Measurements from ENCODE around the gene L3MBTL3.
"Not testable (repeated sequence)": the region's sequence is repeated elsewhere in the genome, so short reads cannot be mapped to it uniquely, and the experiment has no call there.

Gene L3MBTL3

DNA sequence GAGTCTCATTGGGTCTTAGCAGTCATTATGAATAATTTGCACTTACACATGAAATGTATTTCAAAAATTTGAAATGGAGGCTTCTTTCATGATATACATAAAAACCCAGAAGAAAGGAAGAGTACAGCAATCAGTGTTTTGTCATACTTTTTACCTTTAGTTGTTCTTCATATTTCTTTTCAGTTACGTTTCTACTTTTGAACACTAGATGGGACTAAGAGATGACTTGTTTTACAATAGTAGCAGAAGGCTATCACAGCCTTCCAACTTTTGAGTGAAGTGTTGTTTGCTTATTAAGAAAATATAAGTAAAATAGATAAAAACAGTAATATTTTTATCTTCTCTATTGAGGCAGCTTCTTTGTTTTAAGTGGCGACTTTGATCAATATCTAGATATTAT is 58.1 kb downstream of the L3MBTL3 start:
- DNase-seq (ENCODE audit: low spot score), result no peak

DNA sequence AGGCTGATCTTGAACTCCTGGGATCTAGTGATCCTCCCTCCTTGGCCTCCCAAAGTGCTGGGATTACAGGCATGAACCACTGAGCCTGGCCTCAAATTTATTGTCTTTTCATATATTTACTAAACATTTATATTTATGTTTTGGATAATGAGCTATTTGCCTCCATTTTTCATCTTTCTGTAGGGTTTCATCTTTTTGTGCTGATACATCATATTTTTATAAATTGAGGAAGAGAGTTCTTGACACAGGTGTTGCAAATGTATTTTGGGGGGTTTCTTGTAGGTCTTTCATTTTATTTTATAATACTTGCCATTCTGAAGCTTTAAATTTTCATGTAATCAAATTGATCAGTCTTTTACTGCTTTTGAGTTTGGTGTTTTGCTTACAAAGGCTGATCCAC is 72.4 kb downstream of the L3MBTL3 start:
- DNase-seq (ENCODE audit: low spot score), result no peak

DNA sequence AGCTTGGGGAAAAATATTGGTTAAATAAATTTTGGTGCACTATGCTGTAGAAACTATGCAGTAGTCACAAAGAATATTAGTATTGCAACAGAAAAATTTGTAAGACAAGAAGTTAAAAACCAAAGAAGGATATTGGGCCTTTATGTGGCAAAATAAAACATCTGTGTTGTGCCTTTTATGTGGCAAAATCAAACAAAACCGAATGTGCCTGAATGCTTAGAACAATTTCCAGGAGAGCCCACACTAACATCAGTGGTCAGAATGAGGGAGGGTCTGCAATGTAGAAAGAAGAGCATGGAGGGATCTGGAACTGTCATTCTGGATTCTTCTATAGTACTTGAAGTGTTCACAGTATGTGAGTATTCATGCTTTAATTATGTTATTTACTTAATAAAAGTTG is 75.2 kb downstream of the L3MBTL3 start:
- no peak for DNase-seq (ENCODE audit: low spot score)

- no peak for DNase-seq (ENCODE audit: low spot score)
These were observed 79.9 kb downstream of the L3MBTL3 start for GRCh38 chr6:130098317-130098716.

DNA sequence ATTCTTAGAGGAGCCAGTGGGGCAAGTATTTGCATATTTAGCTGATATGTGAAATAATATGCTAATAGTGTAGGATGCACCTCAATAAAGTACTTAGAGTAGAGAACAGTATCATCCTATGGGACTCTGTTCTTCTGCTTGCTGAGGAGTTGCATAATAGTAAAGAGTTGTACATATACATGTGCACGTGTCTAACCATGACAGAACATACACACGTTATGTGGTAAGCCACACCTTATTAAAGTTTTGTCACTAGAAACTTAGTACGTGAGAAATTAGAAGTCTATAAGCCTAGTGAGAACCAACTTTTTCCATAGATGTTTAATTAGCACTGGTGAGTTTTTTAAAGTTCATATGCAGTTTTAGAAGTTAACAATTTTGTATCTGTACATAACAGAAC is 80.7 kb downstream of the L3MBTL3 start:
- DNase-seq (ENCODE audit: low spot score), result no peak

- no peak for DNase-seq (ENCODE audit: low spot score)
These were observed 87.8 kb downstream of the L3MBTL3 start for GRCh38 chr6:130105996-130106704.

- DNase-seq (ENCODE audit: low spot score), result no peak
These were observed 89.3 kb downstream of the L3MBTL3 start for GRCh38 chr6:130107710-130108109.

- no peak for DNase-seq (ENCODE audit: low spot score)
These were observed 92.7 kb downstream of the L3MBTL3 start for GRCh38 chr6:130111031-130111430.

- DNase-seq (ENCODE audit: low spot score), result no peak
These were observed 94.9 kb downstream of the L3MBTL3 start for GRCh38 chr6:130113201-130113710.

- no peak for DNase-seq (ENCODE audit: low spot score)
These were observed 96.7 kb downstream of the L3MBTL3 start for GRCh38 chr6:130115036-130115435.

GRCh38 chr6:130116273-130116672 is 97.9 kb downstream of the L3MBTL3 start:
- no peak for DNase-seq (ENCODE audit: low spot score)

GRCh38 chr6:130117187-130117701 is 98.9 kb downstream of the L3MBTL3 start:
- not testable (repeated sequence) for DNase-seq (ENCODE audit: low spot score)

DNA sequence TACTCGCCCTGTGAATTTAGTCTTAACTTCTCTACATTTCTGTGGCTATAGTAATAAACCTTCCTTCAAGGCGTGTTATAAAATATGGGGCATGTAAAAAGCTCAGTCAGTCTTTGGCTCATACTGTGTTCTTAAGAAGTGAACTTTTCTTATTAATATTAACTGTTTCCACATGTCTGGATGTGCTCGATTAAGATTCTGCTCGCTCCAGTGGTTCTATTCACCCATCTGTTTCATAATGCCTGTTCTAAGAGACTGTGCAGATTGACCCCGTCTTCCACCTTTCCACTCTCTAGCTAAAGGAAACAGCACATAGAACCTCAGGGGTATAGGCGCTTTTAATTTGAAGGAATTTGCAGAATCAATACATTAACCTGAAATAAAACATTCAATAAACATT is 99.9 kb downstream of the L3MBTL3 start:
- DNase-seq (ENCODE audit: low spot score), result no peak

DNA sequence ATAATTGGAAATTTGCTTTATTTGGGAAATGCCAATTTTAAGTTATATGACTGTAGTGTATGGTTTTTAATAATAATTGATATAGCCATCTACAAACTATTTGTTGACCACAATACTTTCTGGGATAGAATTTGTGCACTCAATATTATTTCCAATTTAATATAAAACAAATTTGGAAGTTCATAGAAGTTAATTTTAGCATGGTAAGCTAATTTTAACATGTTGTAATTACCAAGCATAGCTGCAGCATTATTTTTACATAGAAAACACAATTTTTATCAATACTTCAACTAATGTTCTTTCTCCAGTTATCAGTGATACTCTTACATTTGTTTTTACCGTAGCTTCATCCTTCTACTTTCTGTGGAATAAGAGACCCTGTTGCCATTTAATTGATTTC is 100.8 kb downstream of the L3MBTL3 start:
- DNase-seq (ENCODE audit: low spot score), result no peak

- DNase-seq (ENCODE audit: low spot score), result no peak
These were observed 102.3 kb downstream of the L3MBTL3 start for GRCh38 chr6:130120731-130121130.

DNA sequence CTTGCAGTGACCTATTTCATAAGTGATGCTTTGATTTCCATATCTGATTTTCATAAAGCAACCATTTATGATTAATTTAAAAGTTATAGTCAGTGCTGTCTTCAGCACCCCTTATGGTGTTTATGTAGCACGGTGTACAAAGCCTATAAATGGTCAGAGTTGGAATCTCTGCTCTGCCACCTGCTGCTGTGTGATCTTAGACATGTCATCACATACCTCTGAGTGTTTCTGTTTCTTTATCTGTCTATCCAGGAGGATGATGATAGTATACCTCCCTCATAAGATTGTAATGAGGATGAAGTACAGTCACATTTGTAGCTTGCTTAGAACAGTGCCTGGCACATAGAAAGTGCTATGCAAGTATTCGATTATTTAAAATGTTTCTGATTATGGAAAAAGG is 103.9 kb downstream of the L3MBTL3 start:
- DNase-seq (ENCODE audit: low spot score), result no peak

DNA sequence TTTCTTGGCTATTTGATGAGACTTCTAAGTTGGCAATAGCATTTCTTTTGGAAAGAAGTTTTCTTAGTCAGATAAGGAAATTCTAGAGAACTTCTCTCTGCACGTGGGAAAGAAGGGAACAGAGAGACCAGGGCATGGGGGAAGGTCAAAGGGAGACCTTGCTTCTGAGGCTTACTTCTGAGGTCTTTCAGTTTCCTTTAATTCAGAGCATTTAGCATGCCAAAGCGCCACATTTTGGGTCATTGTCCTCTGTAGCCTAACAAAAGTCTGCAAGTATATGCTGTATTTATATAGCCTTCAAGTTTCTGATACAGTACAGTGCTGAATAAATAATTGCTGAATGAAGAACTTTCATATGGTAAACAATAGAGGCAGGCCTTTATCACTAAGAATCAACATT is 108.8 kb downstream of the L3MBTL3 start:
- DNase-seq (ENCODE audit: low spot score), result no peak

DNA sequence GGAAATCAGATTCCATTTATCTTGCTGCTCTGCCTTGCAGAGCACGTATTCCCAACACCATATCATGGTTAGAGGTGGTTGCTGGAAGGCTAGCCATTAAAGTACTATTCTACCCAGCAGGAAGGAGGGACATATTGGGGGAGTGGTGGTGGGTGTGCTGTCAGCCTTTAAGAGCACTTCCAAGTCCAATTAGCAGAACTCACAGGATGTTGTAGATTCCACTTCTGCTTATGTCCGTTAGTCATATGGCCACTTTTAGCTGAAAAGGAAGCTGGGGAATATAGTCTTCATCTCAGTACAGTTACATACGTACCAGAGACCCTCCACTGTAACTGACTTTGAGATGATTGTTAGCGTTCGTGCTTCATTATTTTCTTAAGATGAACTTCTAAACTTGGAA is 109.9 kb downstream of the L3MBTL3 start:
- DNase-seq (ENCODE audit: low spot score), result no peak

GRCh38 chr6:130129762-130130246 is 111.4 kb downstream of the L3MBTL3 start:
- DNase-seq (ENCODE audit: low spot score), result no peak

DNA sequence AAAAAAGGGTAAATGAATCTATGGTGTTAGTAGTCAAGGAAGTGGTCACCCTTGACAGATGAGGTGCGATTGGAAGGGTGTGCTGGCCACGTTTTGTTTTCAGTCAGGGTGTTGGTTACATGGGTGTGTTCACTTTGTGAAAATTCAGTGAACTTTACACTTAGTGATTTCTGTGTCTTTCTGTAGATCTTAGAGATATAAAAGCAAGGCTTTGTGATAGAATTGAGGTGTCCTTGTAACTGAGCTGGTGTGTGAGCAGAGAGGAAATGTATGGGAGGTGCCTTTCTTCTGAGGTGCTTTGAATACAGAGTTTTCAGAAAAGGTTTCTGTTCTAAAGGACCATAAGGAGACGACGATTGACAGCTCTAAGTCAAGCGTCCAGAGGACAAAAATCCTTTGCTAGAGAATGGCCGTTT is 113.9 kb downstream of the L3MBTL3 start:
- no peak for DNase-seq (ENCODE audit: low spot score)

GRCh38 chr6:130134582-130134981 is 116.2 kb downstream of the L3MBTL3 start:
- DNase-seq (ENCODE audit: low spot score), result no peak

DNA sequence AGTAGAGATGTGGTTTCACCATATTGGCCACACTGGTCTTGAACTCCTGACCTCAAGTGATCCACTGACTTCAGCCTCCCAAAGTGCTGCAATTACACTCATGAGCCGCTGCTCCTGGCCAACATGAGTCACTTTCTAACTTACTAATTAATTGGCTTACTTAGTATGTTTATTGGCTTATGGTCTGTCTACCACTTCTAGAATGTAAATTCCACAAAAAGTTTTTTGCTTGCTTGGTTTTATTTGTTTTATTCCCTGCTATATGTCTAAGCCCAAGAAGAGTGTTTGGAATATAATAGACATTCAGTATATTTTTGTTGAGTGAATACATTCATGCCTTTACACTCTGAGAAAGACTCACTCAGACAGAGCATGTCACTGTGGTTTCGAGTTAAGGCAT is 118.4 kb downstream of the L3MBTL3 start:
- no peak for DNase-seq (ENCODE audit: low spot score)

DNA sequence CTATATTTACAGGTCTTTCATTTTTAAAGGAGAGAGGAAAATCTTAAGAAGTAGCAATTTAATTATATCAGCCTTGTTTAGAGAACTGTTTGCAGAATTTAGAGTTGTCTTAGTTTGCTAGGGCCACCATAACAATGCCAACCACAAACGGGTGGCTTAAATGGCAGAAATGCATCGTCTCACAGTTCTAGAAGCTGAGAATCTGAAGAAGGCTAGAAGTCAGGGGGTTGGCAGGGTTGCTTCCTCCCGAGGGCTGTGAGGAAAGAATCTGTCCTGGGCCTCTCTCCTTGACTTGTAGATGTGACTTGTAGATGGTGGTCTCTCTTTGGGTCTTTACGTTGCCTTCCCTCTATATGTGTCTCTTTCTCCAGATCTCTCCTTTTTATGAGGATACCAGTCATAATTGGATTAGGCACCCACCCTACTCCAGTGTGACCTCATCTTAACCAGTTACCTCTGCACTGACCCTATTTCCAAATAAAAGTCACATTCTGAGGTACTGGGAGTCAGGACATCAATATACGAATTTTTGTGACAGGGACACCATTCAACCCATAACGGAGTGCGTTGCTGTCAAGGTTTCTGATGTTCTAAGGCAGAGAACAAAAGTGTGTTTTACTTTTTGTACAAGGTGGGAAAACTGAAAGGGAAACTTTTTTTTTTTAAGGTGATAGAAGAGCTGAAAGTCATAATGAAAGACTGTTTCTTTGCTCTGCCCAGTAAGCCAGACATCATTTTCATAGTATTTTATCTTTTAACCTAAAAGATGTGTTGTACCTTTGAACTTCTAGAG is 119.9 kb downstream of the L3MBTL3 start:
- DNase-seq (ENCODE audit: low spot score), result no peak

Measured in SW480 (cell line).